Pancreas (tissue), 10 donors: ENCODE data around the gene MBTD1. TPM values are rescaled to one million over a fixed set of nuclear protein-coding genes. Genes with fewer than 3 reads are reported as not detected.

ENCODE experiments used
- ATAC-seq, 4 donors: fragments of 200-7000 bp; cut with Tn5 transposase; one replicate each; pipeline versions ENCODE4 v1.8.0 to v1.9.1; 2020; ENCODE audit warnings: mild to moderate bottlenecking in 4 of 4, moderate library complexity in 4 of 4
- DNase-seq, 6 donors: peaks; one replicate each; pipeline ENCODE4 v3.0.0-alpha.2; 2020
- FAIRE-seq: peaks from 2 replicates; lab custom pipeline; 2012; peaks lifted over from hg19 to GRCh38; lab: Jason Lieb, UNC
- H3K27ac ChIP-seq, 4 donors: fragments of 200-600 bp; sonication (generic); 1 replicate in 3 of 4; 2 replicates in 1 of 4; pipeline versions ENCODE4 v1.5.0 to v1.8.0; 2020
- H3K27me3 ChIP-seq, 4 donors: fragments of 200-600 bp; one replicate each; pipeline ENCODE4 v1.8.0; 2021
- H3K36me3 ChIP-seq, 3 donors: fragments of 200-600 bp; sonication (generic) in 1 of 3; one replicate each; pipeline versions ENCODE4 v1.5.0 to v1.8.0; 2020 to 2021
- H3K4me1 ChIP-seq, 3 donors: fragments of 200-600 bp; one replicate each; pipeline ENCODE4 v1.8.0; 2021
- H3K4me3 ChIP-seq, 4 donors: fragments of 200-600 bp; sonication (generic) in 2 of 4; one replicate each; pipeline versions ENCODE4 v1.5.0 to v1.8.0; 2020 to 2021
- H3K9me3 ChIP-seq, 4 donors: fragments of 200-600 bp; one replicate each; pipeline ENCODE4 v1.8.0; 2021
- WGBS, 2 donors: extraction: QIAGEN DNeasy Blood & Tissue Kit; methylation state at CpG; one replicate each; pipeline ENCODE4 v1.1.7; 2013; 5-methylcytosine and 5-hydroxymethylcytosine counted together
- intact Hi-C, 3 donors: fragments of 100-400 bp; cut with DNase I; formaldehyde crosslinking; loops; one replicate each; pipeline versions ENCODE4 v1.11.1 to v1.14.2; 2022
- polyA plus RNA-seq, 2 donors: library from polyadenylated mRNA; stranded (reverse); fragments of 200-250 nt; gene quantifications; one replicate each; pipeline ENCODE4 v1.2.3, GENCODE V29; 2013
- total RNA-seq, 6 donors: library from RNA; stranded (reverse); fragmentation: NEBNext Ultra II Directional in 4 of 6; extraction: Animal tissue kit (Norgen Biotek cat#: 25700) in 4 of 6; gene quantifications; one replicate each; pipeline versions ENCODE4 v1.2.1 to v1.2.4, GENCODE V29; 2021 to 2023
- TF ChIP-seq, protein P1 (sequence below), 4 donors: fragments of 200-600 bp; sonication (generic) in 3 of 4; IDR thresholded peaks; one replicate each; pipeline versions ENCODE4 v1.5.0 to v1.8.0; 2021; ENCODE audit warnings: antibody characterized with exemption in 4 of 4
- donor health status: healthy with polysubstance abuse.
- donor health status: DM: no; HTN: no; CAD: no; lungs with moderate emphysema.
- donor health status: DM: no; HTN: no; CAD: no.
- donor health status: control.
- donor health status: control.
- donor health status: Bipolar disorder and iron deficiency.
- donor health status: DM: yes; HTN: yes; CAD: no.
- donor health status: DM: no; HTN: no; CAD: no.
- donor health status: DM: no; HTN: no; CAD: no.
- donor health status: DM: yes; HTN: yes; CAD: no.

MBTD1 gene
- total and polyA plus RNA-seq, 8 donors: 5.6 to 12.6 (median 7.8) TPM

GRCh38 chr17:51154176-51154575 lies 105.7 kb downstream of the MBTD1 start:
- Histone ChIP-seq H3K4me1 (peaks cover 0 to 10% (median 7%) of the 10 kb centered on the region in 3 donors), H3K36me3 (no peaks in the 10 kb centered on the region), H3K27me3 (no peaks in the 10 kb centered on the region), H3K27ac (no peak overlapping the region), H3K9me3 (no peaks in the 10 kb centered on the region), H3K4me3 (peak overlapping the region; percentile 64 to 77 (median 74))
- TF ChIP-seq, protein P1, sequence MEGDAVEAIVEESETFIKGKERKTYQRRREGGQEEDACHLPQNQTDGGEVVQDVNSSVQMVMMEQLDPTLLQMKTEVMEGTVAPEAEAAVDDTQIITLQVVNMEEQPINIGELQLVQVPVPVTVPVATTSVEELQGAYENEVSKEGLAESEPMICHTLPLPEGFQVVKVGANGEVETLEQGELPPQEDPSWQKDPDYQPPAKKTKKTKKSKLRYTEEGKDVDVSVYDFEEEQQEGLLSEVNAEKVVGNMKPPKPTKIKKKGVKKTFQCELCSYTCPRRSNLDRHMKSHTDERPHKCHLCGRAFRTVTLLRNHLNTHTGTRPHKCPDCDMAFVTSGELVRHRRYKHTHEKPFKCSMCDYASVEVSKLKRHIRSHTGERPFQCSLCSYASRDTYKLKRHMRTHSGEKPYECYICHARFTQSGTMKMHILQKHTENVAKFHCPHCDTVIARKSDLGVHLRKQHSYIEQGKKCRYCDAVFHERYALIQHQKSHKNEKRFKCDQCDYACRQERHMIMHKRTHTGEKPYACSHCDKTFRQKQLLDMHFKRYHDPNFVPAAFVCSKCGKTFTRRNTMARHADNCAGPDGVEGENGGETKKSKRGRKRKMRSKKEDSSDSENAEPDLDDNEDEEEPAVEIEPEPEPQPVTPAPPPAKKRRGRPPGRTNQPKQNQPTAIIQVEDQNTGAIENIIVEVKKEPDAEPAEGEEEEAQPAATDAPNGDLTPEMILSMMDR (IDR thresholded peaks at IDR 0.05): no peak
- ATAC-seq: peak in 1 of 4 donors; percentile 1
- DNase-seq: no peak
- intact Hi-C loops: loop anchor here in 2 of 3 donors (5.0 to 10.0 kb wide), 2 partner anchors 152 to 159 kb away; no protein-coding TSS in a partner anchor
- WGBS, 2 donors: 16 to 18% methylated on average over 6 of the region's 6 CpGs
- FAIRE-seq: no peak

GRCh38 chr17:51153210-51154072 lies 106.4 kb downstream of the MBTD1 start, which contains the start of gene NME1:
Gene NME1, plus strand, starts transcription at chr17:51153559. Its CDS starts 2,096 bp downstream, at chr17:51155655.
- Histone ChIP-seq H3K4me3 (peak within 1 kb of the TSS; percentile 64 to 77 (median 74)), H3K27ac (peak within 1 kb of the TSS; percentile 57 to 88 (median 81)), H3K9me3 (no peaks in the 10 kb centered on the region), H3K4me1 (peaks cover 0 to 10% (median 7%) of the 10 kb centered on the region in 3 donors), H3K27me3 (no peaks in the 10 kb centered on the region), H3K36me3 (no peaks in the 10 kb centered on the region)
- ATAC-seq (peak; percentile 94 to 96 (median 96)), FAIRE-seq (peak; percentile 87), DNase-seq (peak; percentile 92 to 97 (median 97))
- 0% methylated on average over 60 of the region's 60 CpGs for WGBS, 2 donors
- TF ChIP-seq, protein P1 (IDR thresholded peaks at IDR 0.05): peak; percentile 29 to 61 (median 40)
- intact Hi-C loops: loop anchor here in 2 of 3 donors (5.0 to 10.0 kb wide), 2 partner anchors 151 to 159 kb away; no protein-coding TSS in a partner anchor

DNA sequence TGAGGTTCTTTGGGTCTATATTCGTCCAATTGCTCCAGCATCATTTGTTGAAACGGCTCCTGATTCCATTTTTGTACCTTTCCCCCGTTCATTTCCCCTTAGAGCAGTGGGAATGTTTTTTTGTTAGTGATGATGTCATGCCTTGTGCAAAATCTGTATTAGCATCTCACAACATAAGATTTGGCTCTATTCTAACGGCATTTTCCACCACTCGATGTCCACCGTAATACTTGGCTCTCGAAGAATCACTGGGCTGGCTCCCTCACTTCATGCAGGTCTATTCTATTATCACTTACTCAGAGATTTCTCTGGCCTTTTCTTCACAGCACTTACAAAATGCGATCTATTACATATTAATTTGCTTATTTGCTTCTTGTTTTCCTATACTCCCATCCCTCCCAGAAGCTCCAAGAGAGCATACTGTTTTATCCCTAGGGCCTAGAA lies 107.1 kb downstream of the MBTD1 start:
- Histone ChIP-seq H3K9me3 (no peaks in the 10 kb centered on the region), H3K27me3 (no peaks in the 10 kb centered on the region), H3K36me3 (no peaks in the 10 kb centered on the region), H3K4me1 (peaks cover 0 to 10% (median 7%) of the 10 kb centered on the region in 3 donors), H3K4me3 (peak overlapping the region in 2 of 4 donors; percentile 75 to 77), H3K27ac (peak overlapping the region; percentile 57 to 88 (median 81))
- intact Hi-C loops: loop anchor here in 2 of 3 donors (5.0 to 10.0 kb wide), 2 partner anchors 150 to 158 kb away; no protein-coding TSS in a partner anchor
- TF ChIP-seq, protein P1 (IDR thresholded peaks at IDR 0.05): no peak
- FAIRE-seq (no peak), DNase-seq (peak in 1 of 6 donors; percentile 26), ATAC-seq (peak; percentile 10 to 35 (median 28))
- 9 to 10% methylated on average over 8 of the region's 8 CpGs for WGBS, 2 donors

DNA sequence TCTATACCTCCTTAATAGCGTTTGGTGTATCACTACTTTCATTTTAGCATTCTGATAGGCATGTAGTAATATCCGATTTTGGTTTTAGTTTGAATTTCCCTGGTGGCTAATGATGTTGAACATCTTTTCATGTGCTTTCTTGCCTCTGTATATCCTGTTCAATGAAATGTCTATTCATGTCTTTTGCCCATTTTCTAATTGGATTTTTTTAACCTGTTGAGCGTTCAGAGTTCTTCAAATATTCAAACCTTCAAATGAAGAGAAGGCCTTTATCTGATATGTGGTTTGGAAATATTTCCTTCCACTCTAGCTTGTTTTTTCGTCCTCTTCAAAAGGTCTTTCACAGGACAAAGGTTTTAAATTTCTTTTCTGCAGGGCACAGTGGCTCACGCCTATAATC lies 108.9 kb downstream of the MBTD1 start:
- intact Hi-C loops: loop anchor here in 2 of 3 donors (5.0 to 10.0 kb wide), 2 partner anchors 149 to 156 kb away; no protein-coding TSS in a partner anchor
- DNase-seq (no peak), FAIRE-seq (no peak), ATAC-seq (no peak)
- Histone ChIP-seq H3K9me3 (no peaks in the 10 kb centered on the region), H3K4me1 (peaks cover 0 to 10% (median 7%) of the 10 kb centered on the region in 3 donors), H3K27ac (no peak overlapping the region), H3K36me3 (no peaks in the 10 kb centered on the region), H3K27me3 (no peaks in the 10 kb centered on the region), H3K4me3 (no peak overlapping the region)
- TF ChIP-seq, protein P1 (IDR thresholded peaks at IDR 0.05): no peak
- WGBS, 2 donors: 87 to 92% methylated on average over 5 of the region's 5 CpGs
